HepG2 (cell line): ENCODE results near the gene CCSER1. TPM values are rescaled to one million over a fixed set of nuclear protein-coding genes. Genes with fewer than 3 reads are reported as not detected.

ENCODE experiments used
- ATAC-seq: fragments of 200-7000 bp; cut with Tn5 transposase; 3 replicates; pipeline ENCODE4 v1.9.1; 2020; ENCODE audit warnings: mild to moderate bottlenecking, moderate library complexity
- BruUV-seq: library from RNA; stranded (reverse); fragments of 400-500 nt; replicated peaks from 2 replicates; lab custom pipeline; 2021; lab: Mats Ljungman, UMichigan
- CTCF ChIA-PET: fragments of 300-600 bp; formaldehyde crosslinking; extraction: SDS; loops from one replicate; lab custom pipeline; 2021; ENCODE audit warnings: low total read pairs, inconsistent platforms, low intra/inter-chr PET ratio; lab: Yijun Ruan, JAX
- POLR2A ChIA-PET: fragments of 350-600 bp; sonication (Branson Sonifier 250); formaldehyde crosslinking; loops from one replicate; lab custom pipeline; 2020; ENCODE audit warnings: antibody characterized with exemption, inconsistent platforms; lab: Yijun Ruan, JAX
- DNase-seq: peaks from one replicate; pipeline ENCODE4 v3.0.0-alpha.2; 2015; ENCODE audit warnings: low spot score
- FAIRE-seq: peaks from 3 replicates; lab custom pipeline; 2011; peaks lifted over from hg19 to GRCh38; lab: Jason Lieb, UNC
- H2AFZ ChIP-seq: one replicate; pipeline ENCODE4 v1.6.1; 2011; ENCODE audit warnings: low read length, inconsistent platforms
- H3K27ac ChIP-seq: fragments of 300-600 bp; 3 replicates; pipeline ENCODE4 v1.8.0; 2011; ENCODE audit warnings: mixed run types, mild to moderate bottlenecking, mixed read lengths, low read length, inconsistent platforms; ENCODE audit not compliant: insufficient read depth; ENCODE audit errors: extremely low read length
- H3K27me3 ChIP-seq, 2 experiments: fragments of 200-600 bp in 1 of 2; 2 replicates in 1 of 2; 3 replicates in 1 of 2; pipeline versions ENCODE4 v1.6.0 to v1.8.0; 2011; ENCODE audit warnings: low read length in 2 of 2, mild to moderate bottlenecking in 2 of 2, moderate library complexity in 2 of 2, inconsistent platforms in 1 of 2; ENCODE audit not compliant: insufficient read depth in 2 of 2, control insufficient read depth in 1 of 2
- H3K36me3 ChIP-seq, 2 experiments: fragments of 200-600 bp in 1 of 2; replicated peaks in 1 of 2; 2 replicates in 1 of 2; 3 replicates in 1 of 2; pipeline versions ENCODE4 v1.5.1 to v1.8.0; 2011; ENCODE audit warnings: low read length in 2 of 2, inconsistent platforms in 1 of 2; ENCODE audit not compliant: insufficient read depth in 2 of 2, control insufficient read depth in 1 of 2
- H3K4me1 ChIP-seq: 2 replicates; pipeline ENCODE4 v1.5.1; 2012; ENCODE audit warnings: low read length, inconsistent platforms; ENCODE audit not compliant: insufficient read depth
- H3K4me2 ChIP-seq: 2 replicates; pipeline ENCODE4 v1.6.0; 2011; ENCODE audit warnings: low read depth, low read length, inconsistent platforms
- H3K4me3 ChIP-seq, 3 experiments: fragments of 200-600 bp in 1 of 3; sonication (generic), shearing (Covaris generic) in 1 of 3; replicated peaks in 1 of 3; 2 replicates each; pipeline ENCODE4 v1.5.1; 2011 to 2016; ENCODE audit warnings: low read length in 3 of 3, inconsistent platforms in 2 of 3, low read depth in 2 of 3, mild to moderate bottlenecking in 2 of 3, control low read depth in 1 of 3, mixed read lengths in 1 of 3; ENCODE audit not compliant: insufficient read depth in 1 of 3
- H3K79me2 ChIP-seq: one replicate; pipeline ENCODE4 v1.6.1; 2011; ENCODE audit warnings: low read length, inconsistent platforms; ENCODE audit not compliant: insufficient read depth
- H3K9ac ChIP-seq: 2 replicates; pipeline ENCODE4 v1.6.0; 2011; ENCODE audit warnings: mild to moderate bottlenecking, low read depth, low read length, inconsistent platforms; ENCODE audit not compliant: insufficient read depth
- H3K9me3 ChIP-seq: 2 replicates; pipeline ENCODE4 v1.5.1; 2012; ENCODE audit warnings: mild to moderate bottlenecking, low read length
- H4K20me1 ChIP-seq: 2 replicates; pipeline ENCODE4 v1.6.0; 2011; ENCODE audit warnings: inconsistent platforms, mild to moderate bottlenecking, low read length, moderate library complexity; ENCODE audit not compliant: insufficient read depth
- GTF2F1 ChIP-seq: fragments of 150-350 bp; IDR thresholded peaks from 2 replicates; pipeline ENCODE4 v1.6.1; 2014; ENCODE audit warnings: low read length
- ZNF205 ChIP-seq: IDR thresholded peaks from 2 replicates; pipeline ENCODE4 v1.6.1; 2018; ENCODE audit warnings: missing biosample characterization, missing genetic modification reagents
- WGBS: methylation state at CpG from one replicate; pipeline ENCODE4 v1.1.6; 2017; ENCODE audit warnings: low lambda C conversion rate; 5-methylcytosine and 5-hydroxymethylcytosine counted together
- in situ Hi-C: cut with HindIII; loops from 2 replicates; pipeline ENCODE4 v1.10.0; 2017; ENCODE audit warnings: low pct_unique_long_range_greater_than_20kb; ENCODE audit not compliant: extremely low pct_ligation_motif_present
- intact Hi-C: fragments of 100-400 bp; cut with micrococcal nuclease; formaldehyde crosslinking; loops from one replicate; pipeline ENCODE4 v1.10.0; 2022; ENCODE audit not compliant: unreplicated experiment
- polyA plus RNA-seq, 8 experiments: library from polyadenylated mRNA; depleted of rRNA in 3 of 8; stranded (reverse) in 7 of 8; unstranded in 1 of 8; fragments of >200 nt; fragmentation: Illumina TruSeq in 4 of 8; extraction: Trizol in 4 of 8; gene quantifications; 2 replicates each; pipeline versions ENCODE4 v1.2.1 to v1.2.3, GENCODE V29; 2011 to 2016; ENCODE audit warnings: low read depth in 4 of 8, missing spikeins in 1 of 8, mixed read lengths in 1 of 8; ENCODE audit not compliant: insufficient read depth in 1 of 8
- total RNA-seq, 5 experiments: library from RNA; depleted of rRNA; stranded (reverse); fragments of >200 nt; fragmentation: Illumina TruSeq; extraction: Trizol; gene quantifications; 2 replicates each; pipeline ENCODE4 v1.2.3, GENCODE V29; 2016; ENCODE audit warnings: low read depth in 1 of 5
- TF ChIP-seq, protein P1 (sequence below): sonication (generic); formaldehyde crosslinking; conservative IDR thresholded peaks from 2 replicates; pipeline ENCODE4 v1.4.0; 2020; ENCODE audit warnings: missing genetic modification reagents

CCSER1 gene
- total and polyA plus RNA-seq, 2 of the 13 experiments (the other 11 are each of a cell fraction or from before 2014, with no cell fraction given), result not detected

DNA sequence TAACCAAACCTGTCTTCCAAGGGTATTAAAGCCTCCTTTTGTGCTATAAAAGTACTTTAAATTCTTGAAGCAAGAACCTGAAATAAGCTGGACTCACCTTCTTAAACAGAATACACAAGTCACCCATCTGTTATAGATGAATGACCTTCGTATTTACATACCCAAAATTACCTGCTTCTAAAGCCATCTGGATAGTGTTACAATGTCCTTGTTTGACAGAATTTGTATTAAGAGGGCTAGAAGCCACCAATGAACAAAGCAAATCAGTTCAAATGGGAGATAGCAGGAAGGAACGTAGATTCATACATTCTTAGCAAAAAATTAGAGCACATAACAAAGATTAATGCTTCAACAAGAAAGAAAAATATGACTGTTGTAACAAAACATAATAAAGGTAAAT, 33.7 kb upstream of the CCSER1 start:
- no peak for TF ChIP-seq GTF2F1
- TF ChIP-seq, all 625 proteins: peak for 0
- CTCF ChIA-PET, result no interaction called here
- ATAC-seq (no peak), DNase-seq (no peak), FAIRE-seq (no peak)
- Histone ChIP-seq H3K36me3 (no peaks in the 10 kb centered on the region), H4K20me1 (no peaks in the 10 kb centered on the region; the same call in 1 of the 2 replicates), H3K4me2 (no peak overlapping the region), H3K4me1 (no peaks in the 10 kb centered on the region), H3K9ac (no peak overlapping the region), H3K27me3 (no peaks in the 10 kb centered on the region), H3K79me2 (no peaks in the 10 kb centered on the region), H3K4me3 (no peak overlapping the region), H3K27ac (no peak overlapping the region), H2AFZ (no peak overlapping the region), H3K9me3 (no peaks in the 10 kb centered on the region)
- BruUV-seq, result no TSS peak
- intact Hi-C loops, result no loop called here
- POLR2A ChIA-PET, result no interaction called here
- WGBS, result 0% methylated on average over 2 of the region's 2 CpGs
- in situ Hi-C loops, result no loop called here

DNA sequence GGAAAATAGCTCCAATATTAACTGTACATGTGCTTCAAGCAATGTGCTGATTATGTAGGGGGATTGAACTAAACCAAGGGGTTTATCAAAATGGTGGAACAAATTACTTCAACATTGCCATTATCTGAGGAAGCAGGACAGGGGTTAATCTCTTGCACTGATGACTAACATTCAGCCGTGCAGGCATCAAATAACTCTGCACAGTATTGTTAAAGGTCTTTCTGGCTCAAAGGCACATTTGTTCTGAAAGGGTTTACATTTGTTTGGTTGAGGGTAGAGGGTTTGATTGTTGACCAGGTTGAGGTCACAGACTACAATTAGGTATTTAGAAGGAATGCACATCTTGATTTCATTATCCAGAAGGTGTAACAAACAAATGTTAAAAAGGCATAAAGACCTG, 32.2 kb upstream of the CCSER1 start:
- H3K36me3 ChIP-seq, result no peaks in the 10 kb centered on the region
- H3K4me3 ChIP-seq, result no peak overlapping the region
- in situ Hi-C loops, result no loop called here
- H2AFZ ChIP-seq, result no peak overlapping the region
- H3K9ac ChIP-seq, result no peak overlapping the region
- intact Hi-C loops, result no loop called here
- H4K20me1 ChIP-seq, result no peaks in the 10 kb centered on the region; the same call in 1 of the 2 replicates
- H3K4me2 ChIP-seq, result no peak overlapping the region
- 0% methylated on average over 1 of the region's 1 CpG for WGBS
- POLR2A ChIA-PET, result no interaction called here
- H3K27me3 ChIP-seq, result no peaks in the 10 kb centered on the region
- no peak overlapping the region for H3K27ac ChIP-seq
- no TSS peak for BruUV-seq
- no peaks in the 10 kb centered on the region for H3K9me3 ChIP-seq
- DNase-seq, result no peak
- FAIRE-seq, result no peak
- H3K79me2 ChIP-seq, result no peaks in the 10 kb centered on the region
- ATAC-seq, result no peak
- no peaks in the 10 kb centered on the region for H3K4me1 ChIP-seq
- TF ChIP-seq, protein P1, sequence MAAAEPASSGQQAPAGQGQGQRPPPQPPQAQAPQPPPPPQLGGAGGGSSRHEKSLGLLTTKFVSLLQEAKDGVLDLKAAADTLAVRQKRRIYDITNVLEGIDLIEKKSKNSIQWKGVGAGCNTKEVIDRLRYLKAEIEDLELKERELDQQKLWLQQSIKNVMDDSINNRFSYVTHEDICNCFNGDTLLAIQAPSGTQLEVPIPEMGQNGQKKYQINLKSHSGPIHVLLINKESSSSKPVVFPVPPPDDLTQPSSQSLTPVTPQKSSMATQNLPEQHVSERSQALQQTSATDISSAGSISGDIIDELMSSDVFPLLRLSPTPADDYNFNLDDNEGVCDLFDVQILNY, result no peak
- TF ChIP-seq ZNF205, result no peak
- TF ChIP-seq, all 625 proteins: peak for 0
- CTCF ChIA-PET, result no interaction called here
